Measurements from ENCODE around the gene SYPL1. TPM values are rescaled to one million over a fixed set of nuclear protein-coding genes. Genes with fewer than 3 reads are reported as not detected.
A peak's percentile ranks its signal among the peaks of the same experiment; 100 is the strongest.
"Not testable (repeated sequence)": the region's sequence is repeated elsewhere in the genome, so short reads cannot be mapped to it uniquely, and the experiment has no call there.

The SYPL1 gene
- total and polyA plus RNA-seq, 2 experiments from 2014 or later = 94.2 to 110 TPM

DNA sequence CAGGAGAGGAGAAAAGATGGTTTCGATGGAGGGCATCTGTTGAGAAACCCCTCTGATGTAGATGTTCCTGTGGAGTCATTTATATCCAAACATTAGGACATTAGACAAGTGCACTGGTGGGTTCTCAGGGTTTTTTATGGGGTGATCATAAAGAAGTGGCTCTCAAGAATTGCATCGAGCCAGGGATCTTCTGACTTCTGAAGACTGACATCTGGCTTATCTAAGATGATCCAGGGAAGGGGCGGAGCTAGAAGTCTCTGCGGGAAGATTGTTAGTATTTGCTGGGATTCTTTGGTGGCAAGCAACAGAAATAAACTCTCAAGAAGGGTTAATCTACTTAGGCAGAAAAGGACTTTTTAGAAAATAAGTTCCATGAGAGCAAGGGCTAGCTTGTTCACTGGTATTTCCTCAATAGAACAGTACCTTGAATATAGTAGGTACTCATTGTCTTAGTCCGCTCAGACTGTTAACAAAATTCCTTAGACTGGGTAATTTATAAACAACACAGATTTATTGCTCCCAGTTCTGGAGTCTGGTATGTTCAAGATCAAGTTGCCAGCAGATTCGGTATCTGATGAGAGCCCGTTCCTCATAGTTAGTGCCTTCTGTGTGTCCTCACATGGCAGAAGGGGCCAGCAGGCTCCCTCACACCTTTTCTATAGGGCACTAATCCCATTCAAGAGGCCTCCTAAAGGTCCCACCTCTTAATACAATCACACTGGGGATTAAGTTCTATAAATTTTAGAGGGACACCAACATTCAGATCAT is 28.5 kb upstream of the SYPL1 start:
- whole genome bisulfite sequencing (ENCODE audit: low lambda C conversion rate, missing lambda C conversion rate) = 69% methylated on average over 7 of the region's 7 CpGs
- Histone ChIP-seq H3K4me2 (no peak overlapping the region), H3K36me3 (replicated peaks; ENCODE audit: insufficient read depth, low read depth) (no peaks in the 10 kb centered on the region), H4K20me1 (ENCODE audit: insufficient read depth, poor library complexity, severe bottlenecking) (no peaks in the 10 kb centered on the region), H3K4me1 (ENCODE audit: insufficient read depth) (peaks cover 12% of the 10 kb centered on the region), H3K79me2 (no peaks in the 10 kb centered on the region), H3K4me3 (no peak overlapping the region), H3K9me3 (ENCODE audit: low read depth) (no peaks in the 10 kb centered on the region), H2AFZ (no peak overlapping the region), H3K9me2 (replicated peaks; ENCODE audit: insufficient read depth) (no peaks in the 10 kb centered on the region), H3K27ac (peak overlapping the region; percentile 8), H3K27me3 (no peaks in the 10 kb centered on the region)
- DNase-seq (ENCODE audit: low spot score) = no peak
- no peak for TF ChIP-seq CTCF (IDR thresholded peaks at IDR 0.05; ENCODE audit: poor library complexity)
- no peak for TF ChIP-seq EZH2phosphoT487 (IDR thresholded peaks at IDR 0.05; ENCODE audit: low read depth, severe bottlenecking, unreplicated experiment)
- TF ChIP-seq EZH2 (IDR thresholded peaks at IDR 0.05; ENCODE audit: borderline replicate concordance) = no peak

GRCh38 chr7:106139265-106140251 is 27.4 kb upstream of the SYPL1 start:
- WGBS (ENCODE audit: low lambda C conversion rate, missing lambda C conversion rate) = 66% methylated on average over 8 of the region's 8 CpGs
- DNase-seq (ENCODE audit: low spot score) = peak; percentile 48
- Histone ChIP-seq H2AFZ (no peak overlapping the region), H4K20me1 (ENCODE audit: insufficient read depth, poor library complexity, severe bottlenecking) (no peaks in the 10 kb centered on the region), H3K27ac (peak overlapping the region; percentile 65), H3K36me3 (replicated peaks; ENCODE audit: insufficient read depth, low read depth) (no peaks in the 10 kb centered on the region), H3K9me2 (replicated peaks; ENCODE audit: insufficient read depth) (no peaks in the 10 kb centered on the region), H3K79me2 (no peaks in the 10 kb centered on the region), H3K4me3 (no peak overlapping the region), H3K4me1 (ENCODE audit: insufficient read depth) (peaks cover 12% of the 10 kb centered on the region), H3K4me2 (peak overlapping the region; percentile 11), H3K27me3 (no peaks in the 10 kb centered on the region), H3K9me3 (ENCODE audit: low read depth) (no peaks in the 10 kb centered on the region)
- TF ChIP-seq EZH2 (IDR thresholded peaks at IDR 0.05; ENCODE audit: borderline replicate concordance) (no peak), CTCF (IDR thresholded peaks at IDR 0.05; ENCODE audit: poor library complexity) (no peak), EZH2phosphoT487 (IDR thresholded peaks at IDR 0.05; ENCODE audit: low read depth, severe bottlenecking, unreplicated experiment) (no peak)

GRCh38 chr7:106138776-106139175 is 26.7 kb upstream of the SYPL1 start:
- Histone ChIP-seq H3K4me1 (ENCODE audit: insufficient read depth) (peaks cover 12% of the 10 kb centered on the region), H2AFZ (no peak overlapping the region), H3K9me2 (replicated peaks; ENCODE audit: insufficient read depth) (no peaks in the 10 kb centered on the region), H3K27ac (peak overlapping the region; percentile 65), H3K4me3 (no peak overlapping the region), H3K36me3 (replicated peaks; ENCODE audit: insufficient read depth, low read depth) (no peaks in the 10 kb centered on the region), H3K4me2 (no peak overlapping the region), H4K20me1 (ENCODE audit: insufficient read depth, poor library complexity, severe bottlenecking) (no peaks in the 10 kb centered on the region), H3K9me3 (ENCODE audit: low read depth) (no peaks in the 10 kb centered on the region), H3K79me2 (no peaks in the 10 kb centered on the region), H3K27me3 (no peaks in the 10 kb centered on the region)
- TF ChIP-seq CTCF (IDR thresholded peaks at IDR 0.05; ENCODE audit: poor library complexity) (no peak), EZH2 (IDR thresholded peaks at IDR 0.05; ENCODE audit: borderline replicate concordance) (no peak), EZH2phosphoT487 (IDR thresholded peaks at IDR 0.05; ENCODE audit: low read depth, severe bottlenecking, unreplicated experiment) (no peak)
- WGBS (ENCODE audit: low lambda C conversion rate, missing lambda C conversion rate) = 80% methylated on average over 6 of the region's 6 CpGs
- DNase-seq (ENCODE audit: low spot score) = no peak

GRCh38 chr7:106138181-106138580 is 26.1 kb upstream of the SYPL1 start:
- not testable (repeated sequence) for H3K79me2 ChIP-seq; H3K9me2 ChIP-seq (replicated peaks; ENCODE audit: insufficient read depth); H3K36me3 ChIP-seq (replicated peaks; ENCODE audit: insufficient read depth, low read depth); H3K27me3 ChIP-seq; H3K9me3 ChIP-seq (ENCODE audit: low read depth); H3K27ac ChIP-seq; H4K20me1 ChIP-seq (ENCODE audit: insufficient read depth, poor library complexity, severe bottlenecking); H3K4me2 ChIP-seq; DNase-seq (ENCODE audit: low spot score); H3K4me3 ChIP-seq; H2AFZ ChIP-seq
- peaks cover 12% of the 10 kb centered on the region for H3K4me1 ChIP-seq (ENCODE audit: insufficient read depth)

Measured in hepatocyte (in vitro differentiated cells).